IMR-90 (cell line): ENCODE results near the gene CMBL. TPM values are rescaled to one million over a fixed set of nuclear protein-coding genes. Genes with fewer than 3 reads are reported as not detected.

Experiments
- ATAC-seq: fragments of 200-7000 bp; cut with Tn5 transposase; 2 replicates; pipeline ENCODE4 v1.9.1; 2020; ENCODE audit warnings: low read depth, mild to moderate bottlenecking, moderate library complexity
- BruUV-seq: library from RNA; stranded (reverse); fragments of 400-500 nt; replicated peaks from 2 replicates; lab custom pipeline; 2021; lab: Mats Ljungman, UMichigan
- CTCF ChIA-PET: fragments of 300-600 bp; formaldehyde crosslinking; extraction: SDS; loops from one replicate; lab custom pipeline; 2021; ENCODE audit warnings: antibody characterized with exemption; lab: Yijun Ruan, JAX
- POLR2A ChIA-PET: fragments of 300-600 bp; sonication (Branson Sonifier 250); formaldehyde crosslinking; loops from one replicate; lab custom pipeline; 2022; ENCODE audit warnings: antibody characterized with exemption; ENCODE audit not compliant: unreplicated experiment; lab: Charles Lee
- DNase-seq: peaks from one replicate; pipeline ENCODE4 v3.0.0; 2013
- H2AFZ ChIP-seq: replicated peaks from 2 replicates; pipeline ENCODE3; 2013; ENCODE audit warnings: low read length, mild to moderate bottlenecking; ENCODE audit not compliant: poor library complexity
- H2AK5ac ChIP-seq: 2 replicates; pipeline ENCODE4 v1.6.1; 2013; ENCODE audit warnings: low read depth, low read length, inconsistent platforms
- H2AK9ac ChIP-seq: replicated peaks from 2 replicates; pipeline ENCODE3; 2013; ENCODE audit warnings: mild to moderate bottlenecking, low read depth, low read length, moderate library complexity; ENCODE audit not compliant: poor library complexity
- H2BK120ac ChIP-seq: 2 replicates; pipeline ENCODE4 v1.6.1; 2013; ENCODE audit warnings: low read depth, low read length, inconsistent platforms
- H2BK15ac ChIP-seq: 3 replicates; pipeline ENCODE4 v1.6.1; 2013; ENCODE audit warnings: low read depth, low read length, inconsistent platforms
- H2BK20ac ChIP-seq: 2 replicates; pipeline ENCODE4 v1.6.1; 2013; ENCODE audit warnings: low read depth, mild to moderate bottlenecking, inconsistent platforms, low read length, moderate library complexity
- H2BK5ac ChIP-seq: 2 replicates; pipeline ENCODE4 v1.6.1; 2013; ENCODE audit warnings: mild to moderate bottlenecking, low read depth, low read length, inconsistent platforms; ENCODE audit not compliant: poor library complexity, severe bottlenecking
- H3K14ac ChIP-seq: replicated peaks from 2 replicates; pipeline ENCODE4 v1.6.1; 2013; ENCODE audit warnings: low read depth, low read length, inconsistent platforms
- H3K18ac ChIP-seq: 2 replicates; pipeline ENCODE4 v1.6.1; 2013; ENCODE audit warnings: low read depth, low read length, control low read depth
- H3K23ac ChIP-seq: 2 replicates; pipeline ENCODE4 v1.6.1; 2013; ENCODE audit warnings: low read depth, low read length, inconsistent platforms
- H3K27ac ChIP-seq: 2 replicates; pipeline ENCODE4 v1.5.1; 2013; ENCODE audit warnings: mild to moderate bottlenecking, control low read depth, low read length; ENCODE audit not compliant: insufficient read depth
- H3K27me3 ChIP-seq: 2 replicates; pipeline ENCODE4 v1.6.1; 2013; ENCODE audit warnings: low read length; ENCODE audit not compliant: control insufficient read depth, insufficient read depth
- H3K36me3 ChIP-seq: 2 replicates; pipeline ENCODE4 v1.6.1; 2013; ENCODE audit warnings: low read length, mixed read lengths; ENCODE audit not compliant: control insufficient read depth, insufficient read depth
- H3K4ac ChIP-seq: 2 replicates; pipeline ENCODE4 v1.6.1; 2013; ENCODE audit warnings: low read depth, low read length, inconsistent platforms
- H3K4me1 ChIP-seq: 2 replicates; pipeline ENCODE4 v1.6.1; 2013; ENCODE audit warnings: low read length, mixed read lengths; ENCODE audit not compliant: control insufficient read depth, insufficient read depth
- H3K4me2 ChIP-seq: 2 replicates; pipeline ENCODE4 v1.6.1; 2013; ENCODE audit warnings: low read depth, mild to moderate bottlenecking, control low read depth, low read length, moderate library complexity
- H3K4me3 ChIP-seq: 2 replicates; pipeline ENCODE4 v1.5.1; 2013; ENCODE audit warnings: low read depth, mild to moderate bottlenecking, control low read depth, low read length, moderate library complexity; ENCODE audit not compliant: insufficient read depth
- H3K56ac ChIP-seq: 2 replicates; pipeline ENCODE4 v1.6.1; 2013; ENCODE audit warnings: low read length, inconsistent platforms; ENCODE audit not compliant: insufficient read depth; ENCODE audit errors: extremely low read depth
- H3K79me1 ChIP-seq, 2 experiments: 2 replicates each; pipeline ENCODE4 v1.6.1; 2013; ENCODE audit warnings: low read length in 2 of 2, inconsistent platforms in 1 of 2, low read depth in 1 of 2
- H3K9ac ChIP-seq: 2 replicates; pipeline ENCODE4 v1.6.1; 2013; ENCODE audit warnings: low read depth, low read length, control low read depth
- H3K9me1 ChIP-seq: 2 replicates; pipeline ENCODE4 v1.6.1; 2013; ENCODE audit warnings: low read length, inconsistent platforms; ENCODE audit not compliant: insufficient read depth
- H3K9me3 ChIP-seq: 2 replicates; pipeline ENCODE4 v1.6.1; 2013; ENCODE audit warnings: low read length; ENCODE audit not compliant: control insufficient read depth, insufficient read depth
- H4K20me1 ChIP-seq: 2 replicates; pipeline ENCODE4 v1.6.1; 2013; ENCODE audit warnings: low read length, inconsistent platforms; ENCODE audit not compliant: insufficient read depth
- H4K5ac ChIP-seq: 2 replicates; pipeline ENCODE4 v1.6.1; 2013; ENCODE audit warnings: mild to moderate bottlenecking, low read depth, low read length, control low read depth
- H4K8ac ChIP-seq, 2 experiments: 2 replicates each; pipeline ENCODE4 v1.6.1; 2013; ENCODE audit warnings: low read depth in 2 of 2, low read length in 2 of 2, control low read depth in 1 of 2, inconsistent platforms in 1 of 2
- H4K91ac ChIP-seq: 2 replicates; pipeline ENCODE4 v1.6.1; 2013; ENCODE audit warnings: low read depth, low read length, inconsistent platforms; ENCODE audit not compliant: insufficient read depth
- BHLHE40 ChIP-seq: fragments of 150-350 bp; IDR thresholded peaks from 2 replicates; pipeline ENCODE4 v1.6.1; 2016; ENCODE audit warnings: mild to moderate bottlenecking, low read depth, low read length
- CEBPB ChIP-seq: IDR thresholded peaks from 2 replicates; pipeline ENCODE4 v1.6.1; 2012; ENCODE audit warnings: low read depth, low read length, improper control_type of control experiment
- CHD1 ChIP-seq: IDR thresholded peaks from 2 replicates; pipeline ENCODE4 v1.6.1; 2012; ENCODE audit warnings: low read depth, low read length, improper control_type of control experiment
- ELK1 ChIP-seq: fragments of 150-350 bp; IDR thresholded peaks from 2 replicates; pipeline ENCODE4 v1.6.1; 2016; ENCODE audit warnings: low read depth, mild to moderate bottlenecking, low read length, moderate library complexity, borderline replicate concordance
- FOS ChIP-seq: fragments of 150-350 bp; IDR thresholded peaks from 2 replicates; pipeline ENCODE4 v1.6.1; 2016; ENCODE audit warnings: low read depth, low read length
- MAFK ChIP-seq: IDR thresholded peaks from 2 replicates; pipeline ENCODE4 v1.6.1; 2012; ENCODE audit warnings: low read depth, low read length, improper control_type of control experiment
- MXI1 ChIP-seq: IDR thresholded peaks from 2 replicates; pipeline ENCODE4 v1.6.1; 2012; ENCODE audit warnings: low read depth, mild to moderate bottlenecking, low read length, moderate library complexity, borderline replicate concordance
- NFE2L2 ChIP-seq: fragments of 150-350 bp; IDR thresholded peaks from 2 replicates; pipeline ENCODE4 v1.6.1; 2016; ENCODE audit warnings: low read depth, mild to moderate bottlenecking, low read length
- POLR2A ChIP-seq: IDR thresholded peaks from 2 replicates; pipeline ENCODE4 v1.6.1; 2012; ENCODE audit warnings: mild to moderate bottlenecking, low read depth, low read length
- RAD21 ChIP-seq: IDR thresholded peaks from 2 replicates; pipeline ENCODE4 v1.6.1; 2012; ENCODE audit warnings: low read length, improper control_type of control experiment
- RCOR1 ChIP-seq: IDR thresholded peaks from 2 replicates; pipeline ENCODE4 v1.6.1; 2012; ENCODE audit warnings: mild to moderate bottlenecking, low read length, improper control_type of control experiment; ENCODE audit not compliant: insufficient replicate concordance
- RFX5 ChIP-seq: IDR thresholded peaks from 2 replicates; pipeline ENCODE4 v1.8.0; 2012; ENCODE audit warnings: low read depth, mild to moderate bottlenecking, low read length, moderate library complexity
- SMC3 ChIP-seq: fragments of 150-350 bp; IDR thresholded peaks from 2 replicates; pipeline ENCODE4 v1.6.1; 2016; ENCODE audit warnings: low read depth, mild to moderate bottlenecking, antibody characterized with exemption, low read length, moderate library complexity
- WGBS, 2 experiments: methylation state at CpG; one replicate each; pipeline versions ENCODE4 v1.1.5 to v1.1.7; 2013; ENCODE audit warnings: missing lambda C conversion rate in 2 of 2; ENCODE audit not compliant: insufficient read length in 1 of 2; ENCODE audit errors: extremely low coverage in 2 of 2; 5-methylcytosine and 5-hydroxymethylcytosine counted together
- dilution Hi-C: fragments of 300-500 bp; cut with HindIII; formaldehyde crosslinking; loops from one replicate; pipeline ENCODE4 v1.14.3; 2018; ENCODE audit warnings: low sequenced_read_pairs; ENCODE audit not compliant: unreplicated experiment
- in situ Hi-C: fragments of 300-500 bp; cut with MboI; formaldehyde crosslinking; loops from 3 replicates; pipeline ENCODE4 v1.14.3; 2019; ENCODE audit warnings: low sequenced_read_pairs, inconsistent platforms, mixed read lengths
- intact Hi-C: fragments of 100-400 bp; cut with micrococcal nuclease; formaldehyde crosslinking; loops from 2 replicates; pipeline ENCODE4 v1.10.0; 2022
- polyA plus RNA-seq, 3 experiments: library from polyadenylated mRNA; depleted of rRNA; stranded (reverse); fragments of >200 nt; gene quantifications; 2 replicates each; pipeline ENCODE4 v1.2.3, GENCODE V29; 2012; ENCODE audit warnings: low replicate concordance in 1 of 3
- total RNA-seq: library from RNA; depleted of rRNA; stranded (reverse); fragments of >200 nt; gene quantifications from 2 replicates; pipeline ENCODE4 v1.2.3, GENCODE V29; 2012
- TF ChIP-seq, protein P1 (sequence below): fragments of 150-350 bp; IDR thresholded peaks from 2 replicates; pipeline ENCODE4 v1.6.1; 2017; ENCODE audit warnings: mild to moderate bottlenecking, antibody characterized with exemption, low read length, low read depth
- TF ChIP-seq, protein P2 (sequence below): conservative IDR thresholded peaks from 2 replicates; pipeline ENCODE4 v1.5.1; 2012; ENCODE audit warnings: mild to moderate bottlenecking, low read depth, low read length, improper control_type of control experiment

Gene CMBL
- total and polyA plus RNA-seq, 2 of the 4 experiments (the other 2 are of a cell fraction) = 5.0 to 26.3 TPM

DNA sequence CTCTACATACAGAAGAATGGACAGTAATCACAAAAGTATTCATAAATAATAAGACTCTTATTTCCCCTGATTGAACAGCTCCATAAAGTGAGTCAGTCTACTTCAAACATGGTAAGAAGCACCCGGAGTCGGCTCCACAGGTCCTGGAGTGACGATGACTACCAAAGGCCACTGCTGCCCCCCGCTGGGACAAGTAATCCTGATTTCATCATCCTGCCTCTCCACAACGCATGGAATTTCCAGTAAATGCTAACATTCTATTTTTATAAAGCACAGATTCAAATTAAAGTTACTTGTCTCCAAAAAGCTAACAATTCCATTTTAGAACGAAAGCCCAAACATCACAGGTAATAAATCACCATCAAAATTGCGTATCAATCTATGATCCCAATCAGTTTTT lies 74.2 kb downstream of the CMBL start:
- H4K8ac ChIP-seq = peak overlapping the region in 1 of 2 experiments; percentile 92
- ChIA-PET POLR2A (no interaction called here), CTCF (interaction anchor here (0.6 to 1.1 kb wide), 4 partner anchors 10 to 80 kb away, joined by 3 read pairs; no protein-coding TSS in a partner anchor)
- peak overlapping the region; percentile 62 for H2AFZ ChIP-seq
- 0 out of 2 replicates have a peak overlapping the region, but pooled peaks have one; percentile 34 for H4K91ac ChIP-seq
- H2BK20ac ChIP-seq = no peak overlapping the region; the same call in 1 of the 2 replicates
- H2BK15ac ChIP-seq = no peak overlapping the region
- no peaks in the 10 kb centered on the region for H3K27me3 ChIP-seq
- in situ Hi-C loops = loop anchor here (10.0 kb wide), 1 partner anchor 459 kb away; no protein-coding TSS in a partner anchor
- 0% methylated on average over 5 of the region's 7 CpGs; no CpG with 5 or more reads in 1 of the 2 experiments for WGBS, 2 experiments
- peak overlapping the region; percentile 77 for H2AK9ac ChIP-seq
- peaks cover 19% of the 10 kb centered on the region for H3K9me1 ChIP-seq
- intact Hi-C loops = loop anchor here (1.0 to 5.0 kb wide), 4 partner anchors 93 to 686 kb away; partner anchors contain the start of gene SEMA5A
- H3K9me3 ChIP-seq = no peaks in the 10 kb centered on the region
- H3K9ac ChIP-seq = peak overlapping the region; percentile 39; the same call in 1 of the 2 replicates
- H2BK120ac ChIP-seq = peak overlapping the region; percentile 93
- peaks cover 14% of the 10 kb centered on the region for H3K4me1 ChIP-seq
- H2AK5ac ChIP-seq = no peak overlapping the region
- H3K14ac ChIP-seq = peak overlapping the region; percentile 8; the same call in 1 of the 2 replicates
- peak overlapping the region; percentile 37; the same call in 1 of the 2 replicates for H3K56ac ChIP-seq
- ATAC-seq (peak; percentile 97), DNase-seq (peak; percentile 97)
- no peak overlapping the region for H4K5ac ChIP-seq
- H3K4me3 ChIP-seq = no peak overlapping the region
- BruUV-seq = no TSS peak
- no peak overlapping the region; the same call in 1 of the 2 replicates for H3K18ac ChIP-seq
- no peaks in the 10 kb centered on the region for H4K20me1 ChIP-seq
- H3K4ac ChIP-seq = peak overlapping the region; percentile 96; the same call in 1 of the 2 replicates
- H3K36me3 ChIP-seq = peaks cover 2% of the 10 kb centered on the region; the same call in 1 of the 2 replicates
- dilution Hi-C loops = no loop called here
- H3K23ac ChIP-seq = peak overlapping the region; percentile 21; the same call in 1 of the 2 replicates
- H2BK5ac ChIP-seq = peak overlapping the region; percentile 95
- H3K79me1 ChIP-seq = peaks cover 17 to 24% of the 10 kb centered on the region in 2 experiments; a peak in 3 of 4 replicates
- H3K4me2 ChIP-seq = peak overlapping the region; percentile 59; the same call in 1 of the 2 replicates
- peak overlapping the region; percentile 69 for H3K27ac ChIP-seq
- TF ChIP-seq BHLHE40 (no peak), CEBPB (peak; percentile 96), FOS (peak; percentile 31), POLR2A (0 out of 2 replicates have a peak, but pooled peaks have one; percentile 35), MXI1 (no peak), RAD21 (peak; percentile 88), NFE2L2 (no peak), RCOR1 (no peak), MAFK (no peak), SMC3 (peak; percentile 65), RFX5 (no peak), ELK1 (no peak), CHD1 (no peak)
- TF ChIP-seq, protein P1, sequence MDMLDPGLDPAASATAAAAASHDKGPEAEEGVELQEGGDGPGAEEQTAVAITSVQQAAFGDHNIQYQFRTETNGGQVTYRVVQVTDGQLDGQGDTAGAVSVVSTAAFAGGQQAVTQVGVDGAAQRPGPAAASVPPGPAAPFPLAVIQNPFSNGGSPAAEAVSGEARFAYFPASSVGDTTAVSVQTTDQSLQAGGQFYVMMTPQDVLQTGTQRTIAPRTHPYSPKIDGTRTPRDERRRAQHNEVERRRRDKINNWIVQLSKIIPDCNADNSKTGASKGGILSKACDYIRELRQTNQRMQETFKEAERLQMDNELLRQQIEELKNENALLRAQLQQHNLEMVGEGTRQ = no peak
- TF ChIP-seq, protein P2, sequence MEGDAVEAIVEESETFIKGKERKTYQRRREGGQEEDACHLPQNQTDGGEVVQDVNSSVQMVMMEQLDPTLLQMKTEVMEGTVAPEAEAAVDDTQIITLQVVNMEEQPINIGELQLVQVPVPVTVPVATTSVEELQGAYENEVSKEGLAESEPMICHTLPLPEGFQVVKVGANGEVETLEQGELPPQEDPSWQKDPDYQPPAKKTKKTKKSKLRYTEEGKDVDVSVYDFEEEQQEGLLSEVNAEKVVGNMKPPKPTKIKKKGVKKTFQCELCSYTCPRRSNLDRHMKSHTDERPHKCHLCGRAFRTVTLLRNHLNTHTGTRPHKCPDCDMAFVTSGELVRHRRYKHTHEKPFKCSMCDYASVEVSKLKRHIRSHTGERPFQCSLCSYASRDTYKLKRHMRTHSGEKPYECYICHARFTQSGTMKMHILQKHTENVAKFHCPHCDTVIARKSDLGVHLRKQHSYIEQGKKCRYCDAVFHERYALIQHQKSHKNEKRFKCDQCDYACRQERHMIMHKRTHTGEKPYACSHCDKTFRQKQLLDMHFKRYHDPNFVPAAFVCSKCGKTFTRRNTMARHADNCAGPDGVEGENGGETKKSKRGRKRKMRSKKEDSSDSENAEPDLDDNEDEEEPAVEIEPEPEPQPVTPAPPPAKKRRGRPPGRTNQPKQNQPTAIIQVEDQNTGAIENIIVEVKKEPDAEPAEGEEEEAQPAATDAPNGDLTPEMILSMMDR = peak; percentile 73
